Measurements from ENCODE around the gene SRRD. TPM values are rescaled to one million over a fixed set of nuclear protein-coding genes. Genes with fewer than 3 reads are reported as not detected.

SRRD gene
- total RNA-seq, 4 donors from 2014 or later = 17.9 to 37.4 (median 26.2) TPM

DNA sequence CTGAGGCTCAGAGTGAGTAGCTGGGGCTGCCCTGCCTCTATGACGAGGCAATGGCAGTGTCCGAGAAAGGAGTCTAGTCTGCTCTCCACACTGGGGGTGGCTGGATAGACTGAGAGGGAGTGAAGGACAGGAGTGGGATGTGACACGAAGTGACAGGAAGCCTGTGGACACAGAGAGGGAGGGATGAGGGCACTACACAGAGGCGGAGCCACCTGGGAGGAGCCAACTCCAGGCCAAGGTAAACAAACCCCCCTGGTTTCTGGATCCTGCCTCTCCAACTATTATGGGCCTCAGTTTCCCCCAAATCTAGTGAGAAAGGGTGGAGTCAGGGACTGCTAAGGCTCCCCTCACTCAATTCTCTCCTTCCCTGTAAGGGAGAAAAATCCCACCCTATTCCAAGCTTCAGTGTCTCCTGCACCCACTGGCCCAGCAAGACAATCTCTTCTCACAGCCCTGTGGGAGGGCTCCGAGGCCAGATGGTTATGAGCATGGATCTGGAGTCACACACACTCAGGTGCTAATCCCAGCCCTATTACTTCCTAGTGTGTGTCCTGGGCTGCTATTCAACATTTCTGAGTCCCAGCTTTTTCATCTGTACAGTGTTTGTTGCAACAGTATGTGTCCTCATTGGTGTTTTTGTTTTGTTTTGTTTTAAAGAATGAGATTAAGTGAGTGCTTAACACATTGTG is 29.7 kb upstream of the SRRD start:
- no peaks in the 10 kb centered on the region for H3K27me3 ChIP-seq
- no peak overlapping the region for H3K4me3 ChIP-seq (replicated peaks in 1 of 3)
- intact Hi-C loops (cut with DNase I) = no loop called here
- H3K4me1 ChIP-seq = no peaks in the 10 kb centered on the region
- TF ChIP-seq, protein P1, sequence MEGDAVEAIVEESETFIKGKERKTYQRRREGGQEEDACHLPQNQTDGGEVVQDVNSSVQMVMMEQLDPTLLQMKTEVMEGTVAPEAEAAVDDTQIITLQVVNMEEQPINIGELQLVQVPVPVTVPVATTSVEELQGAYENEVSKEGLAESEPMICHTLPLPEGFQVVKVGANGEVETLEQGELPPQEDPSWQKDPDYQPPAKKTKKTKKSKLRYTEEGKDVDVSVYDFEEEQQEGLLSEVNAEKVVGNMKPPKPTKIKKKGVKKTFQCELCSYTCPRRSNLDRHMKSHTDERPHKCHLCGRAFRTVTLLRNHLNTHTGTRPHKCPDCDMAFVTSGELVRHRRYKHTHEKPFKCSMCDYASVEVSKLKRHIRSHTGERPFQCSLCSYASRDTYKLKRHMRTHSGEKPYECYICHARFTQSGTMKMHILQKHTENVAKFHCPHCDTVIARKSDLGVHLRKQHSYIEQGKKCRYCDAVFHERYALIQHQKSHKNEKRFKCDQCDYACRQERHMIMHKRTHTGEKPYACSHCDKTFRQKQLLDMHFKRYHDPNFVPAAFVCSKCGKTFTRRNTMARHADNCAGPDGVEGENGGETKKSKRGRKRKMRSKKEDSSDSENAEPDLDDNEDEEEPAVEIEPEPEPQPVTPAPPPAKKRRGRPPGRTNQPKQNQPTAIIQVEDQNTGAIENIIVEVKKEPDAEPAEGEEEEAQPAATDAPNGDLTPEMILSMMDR (IDR thresholded peaks at IDR 0.05) = no peak
- no peak for TF ChIP-seq POLR2A (IDR thresholded peaks at IDR 0.05)
- WGBS, 2 donors = 90 to 94% methylated on average over 5 of the region's 5 CpGs
- peaks cover 24 to 38% of the 10 kb centered on the region in 2 donors for H3K36me3 ChIP-seq
- no peak overlapping the region for H3K27ac ChIP-seq
- no peaks in the 10 kb centered on the region for H3K9me3 ChIP-seq
- DNase-seq = no peak

DNA sequence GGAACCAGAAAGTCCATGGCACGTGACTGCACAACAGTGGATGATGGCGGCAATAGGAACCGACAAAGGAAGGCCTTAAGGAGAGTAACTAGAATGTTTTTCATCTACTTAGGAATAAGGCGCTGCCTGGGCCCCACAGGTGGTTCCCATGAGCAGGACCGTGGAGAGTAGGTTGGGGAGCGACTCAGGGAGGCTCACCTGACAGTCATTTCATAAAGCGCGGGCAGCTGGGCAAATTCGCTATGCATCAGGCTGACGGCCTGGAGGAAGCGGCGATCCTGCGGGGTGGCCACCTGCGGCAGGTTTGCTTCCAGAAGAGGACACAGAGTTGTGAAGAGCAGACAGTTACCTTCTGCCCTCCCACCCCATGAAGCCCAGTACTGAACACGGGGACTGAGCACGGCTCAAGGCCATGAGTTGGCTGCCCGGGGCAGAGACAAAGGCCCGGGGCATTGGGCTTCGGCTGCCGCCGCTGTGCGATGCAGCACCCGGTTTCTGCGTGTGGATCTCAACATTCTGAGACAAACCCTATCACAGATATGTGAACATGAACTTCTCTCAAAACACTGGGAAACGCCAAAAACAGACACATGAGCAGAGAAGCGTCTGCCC is 25.9 kb upstream of the SRRD start:
- H3K9me3 ChIP-seq = no peaks in the 10 kb centered on the region
- no peak overlapping the region for H3K27ac ChIP-seq
- peaks cover 11 to 26% of the 10 kb centered on the region in 2 donors for H3K36me3 ChIP-seq
- H3K27me3 ChIP-seq = no peaks in the 10 kb centered on the region
- TF ChIP-seq, protein P1 (IDR thresholded peaks at IDR 0.05) = no peak
- no peak for TF ChIP-seq POLR2A (IDR thresholded peaks at IDR 0.05)
- no peak overlapping the region for H3K4me3 ChIP-seq (replicated peaks in 1 of 3)
- no peak for DNase-seq
- intact Hi-C loops (cut with DNase I) = loop anchor here (5.0 kb wide), 1 partner anchor 55 kb away; no protein-coding TSS in a partner anchor
- H3K4me1 ChIP-seq = no peaks in the 10 kb centered on the region
- WGBS, 2 donors = 96 to 97% methylated on average over 26 of the region's 26 CpGs

DNA sequence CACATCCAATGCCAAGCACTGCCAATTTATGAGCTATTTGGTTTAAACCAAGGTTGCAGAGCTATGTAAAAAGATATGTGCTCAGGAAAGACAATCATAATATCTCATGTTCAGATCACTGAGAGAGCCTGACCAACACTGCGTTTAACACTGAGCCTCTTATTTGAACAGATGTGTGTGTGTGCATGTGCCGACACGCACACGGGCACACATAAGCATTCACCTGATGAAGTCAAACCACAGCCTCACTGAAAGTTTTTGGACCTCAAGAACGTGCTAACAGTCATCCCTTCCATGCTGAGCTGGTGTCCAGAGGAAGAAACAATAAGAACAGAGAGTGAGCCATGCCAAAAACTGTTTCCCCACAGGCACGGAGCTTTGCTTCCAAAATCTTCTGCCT is 23.5 kb upstream of the SRRD start:
- TF ChIP-seq, protein P1 (IDR thresholded peaks at IDR 0.05) = no peak
- no peak for TF ChIP-seq POLR2A (IDR thresholded peaks at IDR 0.05)
- intact Hi-C loops (cut with DNase I) = no loop called here
- 80 to 92% methylated on average over 6 of the region's 6 CpGs for WGBS, 2 donors

DNA sequence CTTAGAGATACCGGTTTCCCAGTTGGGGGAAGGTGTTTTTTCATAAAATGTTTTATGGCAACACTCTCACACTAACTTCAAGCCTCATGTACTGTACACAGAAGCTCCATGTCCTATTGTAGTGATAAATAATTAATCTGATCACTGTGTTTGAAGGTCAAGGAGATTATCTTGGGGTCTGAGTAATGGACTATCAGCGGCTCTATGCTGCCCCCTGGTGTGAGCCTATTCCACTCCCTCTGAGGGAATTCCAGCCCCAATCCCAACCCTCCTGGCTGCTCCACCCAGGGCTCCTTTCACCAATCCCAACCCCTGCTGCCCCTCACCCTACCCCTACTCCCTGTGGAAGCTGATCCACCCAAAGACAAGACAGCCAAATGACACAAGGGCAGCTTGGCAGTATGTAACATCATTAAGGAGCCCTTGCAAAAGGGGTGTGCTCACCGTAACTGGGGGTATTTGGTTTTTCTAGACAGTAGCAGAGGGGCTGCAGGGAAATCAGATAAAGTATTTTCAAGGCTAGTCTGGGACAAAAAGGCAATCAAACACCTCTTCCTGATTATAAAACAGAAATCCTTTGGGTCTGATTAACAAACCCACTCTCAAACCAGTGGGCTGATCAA is 22.4 kb upstream of the SRRD start:
- TF ChIP-seq POLR2A (IDR thresholded peaks at IDR 0.05) = no peak
- TF ChIP-seq, protein P1 (IDR thresholded peaks at IDR 0.05) = peak; percentile 29 to 78 (median 50)
- intact Hi-C loops (cut with DNase I) = no loop called here
- peak; percentile 55 to 58 for DNase-seq
- no peak overlapping the region for H3K27ac ChIP-seq
- H3K9me3 ChIP-seq = no peaks in the 10 kb centered on the region
- no peak overlapping the region for H3K4me3 ChIP-seq (replicated peaks in 1 of 3)
- peaks cover 36 to 48% of the 10 kb centered on the region in 2 donors for H3K36me3 ChIP-seq
- H3K27me3 ChIP-seq = no peaks in the 10 kb centered on the region
- WGBS, 2 donors = 46 to 48% methylated on average over 3 of the region's 3 CpGs
- no peaks in the 10 kb centered on the region for H3K4me1 ChIP-seq

More for the DNA sequence above, 23.5 kb upstream of the SRRD start:
- H3K36me3 ChIP-seq = peaks cover 28 to 37% of the 10 kb centered on the region in 2 donors
- no peak overlapping the region for H3K4me3 ChIP-seq (replicated peaks in 1 of 3)
- no peaks in the 10 kb centered on the region for H3K27me3 ChIP-seq
- H3K9me3 ChIP-seq = no peaks in the 10 kb centered on the region
- H3K4me1 ChIP-seq = no peaks in the 10 kb centered on the region
- no peak overlapping the region for H3K27ac ChIP-seq
- no peak for DNase-seq

DNA sequence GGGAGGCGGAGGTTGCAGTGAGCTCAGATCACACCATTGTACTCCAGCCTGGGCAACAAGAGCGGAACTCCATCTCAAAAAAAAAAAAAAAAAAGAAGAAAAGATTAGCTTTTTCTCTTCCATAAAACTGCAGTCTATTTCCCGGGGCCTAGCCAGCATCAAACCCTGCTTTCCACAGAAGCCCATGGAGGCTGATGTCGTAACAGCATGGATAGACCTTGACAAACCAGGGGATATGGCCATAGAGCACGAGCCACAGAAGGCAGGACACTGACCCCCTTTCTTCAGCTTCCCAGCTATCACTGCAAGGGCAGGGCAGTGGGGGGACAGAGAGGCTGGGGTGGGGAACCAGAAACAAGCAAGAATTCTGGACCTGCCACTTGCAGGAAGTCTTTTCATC is 21.6 kb upstream of the SRRD start:
- Histone ChIP-seq H3K27me3 (no peaks in the 10 kb centered on the region), H3K4me1 (no peaks in the 10 kb centered on the region), H3K36me3 (peaks cover 40 to 50% of the 10 kb centered on the region in 2 donors), H3K27ac (no peak overlapping the region), H3K9me3 (no peaks in the 10 kb centered on the region), H3K4me3 (replicated peaks in 1 of 3) (no peak overlapping the region)
- TF ChIP-seq POLR2A (IDR thresholded peaks at IDR 0.05) = no peak
- TF ChIP-seq, protein P1 (IDR thresholded peaks at IDR 0.05) = no peak
- no peak for DNase-seq
- intact Hi-C loops (cut with DNase I) = no loop called here
- WGBS, 2 donors = 95% methylated on average over 5 of the region's 5 CpGs

Data from thyroid gland (tissue), 4 donors.